ENCODE results near the gene NDUFAF7. TPM values are rescaled to one million over a fixed set of nuclear protein-coding genes. Genes with fewer than 3 reads are reported as not detected.
"Not testable (repeated sequence)": the region's sequence is repeated elsewhere in the genome, so short reads cannot be mapped to it uniquely, and the experiment has no call there.

The NDUFAF7 gene
- total RNA-seq, 1 donor, result 13.0 TPM

DNA sequence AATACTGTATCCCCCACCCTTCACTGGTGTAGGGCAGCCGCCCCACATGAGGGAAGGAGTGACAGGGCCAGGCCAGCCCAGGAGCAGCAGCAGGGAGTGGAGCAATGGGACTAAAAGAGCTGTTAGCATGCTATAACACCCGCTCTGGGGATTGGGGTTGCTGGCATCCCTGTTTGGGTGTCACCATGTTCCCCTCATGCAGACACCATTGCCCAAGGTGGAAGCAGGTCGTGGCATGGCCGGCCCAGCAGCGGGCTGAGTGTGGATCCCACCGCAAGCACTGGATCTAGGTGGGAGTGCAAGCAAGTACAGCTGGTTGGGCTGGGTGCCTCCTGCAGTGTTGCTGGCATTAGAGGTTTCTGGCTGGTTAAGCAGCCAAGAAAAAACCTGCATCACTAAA lies 39.7 kb upstream of the NDUFAF7 start:
- no peak for DNase-seq (ENCODE audit: low read depth)
- no peak for TF ChIP-seq CTCF (IDR thresholded peaks at IDR 0.05; ENCODE audit: insufficient read depth, low read depth, low read length)
- H3K4me3 ChIP-seq (ENCODE audit: low read depth, low read length), result no peak overlapping the region

DNA sequence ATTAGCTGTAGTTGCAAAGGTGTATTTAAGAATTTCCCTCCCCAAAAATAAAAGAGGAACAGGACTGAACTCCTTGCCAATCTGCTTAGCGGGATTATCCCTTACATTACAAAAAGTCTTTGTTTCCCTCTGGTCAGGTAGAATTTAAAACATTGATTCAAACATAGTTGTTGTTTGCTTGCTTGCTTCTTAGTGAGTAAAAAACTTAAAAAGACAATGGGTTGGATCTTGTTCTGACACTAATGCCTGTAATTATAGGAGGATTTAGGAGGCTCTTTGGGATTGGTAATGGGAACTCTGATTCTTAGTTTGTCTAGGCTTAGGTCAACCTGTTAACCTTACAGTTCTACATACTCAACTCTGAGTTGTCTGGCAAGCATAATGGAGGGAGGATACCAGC lies 38.9 kb upstream of the NDUFAF7 start:
- DNase-seq (ENCODE audit: low read depth), result no peak
- no peak for TF ChIP-seq CTCF (IDR thresholded peaks at IDR 0.05; ENCODE audit: insufficient read depth, low read depth, low read length)
- no peak overlapping the region for H3K4me3 ChIP-seq (ENCODE audit: low read depth, low read length)

DNA sequence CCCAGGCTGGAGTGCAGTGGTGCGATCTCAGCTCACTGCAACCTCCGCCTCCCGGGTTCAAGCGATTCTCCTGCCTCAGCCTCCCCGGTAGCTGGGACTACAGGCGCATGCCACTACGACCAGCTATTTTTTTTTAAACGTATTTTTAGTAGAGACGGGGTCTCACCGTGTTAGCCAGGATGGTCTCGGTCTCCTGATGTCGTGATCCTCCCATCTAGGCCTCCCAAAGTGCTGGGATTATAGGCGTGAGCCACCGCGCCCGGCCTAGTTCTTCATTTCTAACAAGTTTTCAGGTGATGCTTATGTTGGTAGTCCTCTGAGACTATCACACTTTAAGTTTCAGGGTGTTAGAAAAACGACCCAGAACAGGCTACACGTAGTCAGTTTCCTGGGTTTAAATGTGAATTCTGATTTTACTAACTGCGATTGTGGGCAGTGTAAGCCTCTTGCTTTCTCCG lies 35.6 kb upstream of the NDUFAF7 start:
- not testable (repeated sequence) for DNase-seq (ENCODE audit: low read depth)
- peak overlapping the region; percentile 91 for H3K4me3 ChIP-seq (ENCODE audit: low read depth, low read length)

DNA sequence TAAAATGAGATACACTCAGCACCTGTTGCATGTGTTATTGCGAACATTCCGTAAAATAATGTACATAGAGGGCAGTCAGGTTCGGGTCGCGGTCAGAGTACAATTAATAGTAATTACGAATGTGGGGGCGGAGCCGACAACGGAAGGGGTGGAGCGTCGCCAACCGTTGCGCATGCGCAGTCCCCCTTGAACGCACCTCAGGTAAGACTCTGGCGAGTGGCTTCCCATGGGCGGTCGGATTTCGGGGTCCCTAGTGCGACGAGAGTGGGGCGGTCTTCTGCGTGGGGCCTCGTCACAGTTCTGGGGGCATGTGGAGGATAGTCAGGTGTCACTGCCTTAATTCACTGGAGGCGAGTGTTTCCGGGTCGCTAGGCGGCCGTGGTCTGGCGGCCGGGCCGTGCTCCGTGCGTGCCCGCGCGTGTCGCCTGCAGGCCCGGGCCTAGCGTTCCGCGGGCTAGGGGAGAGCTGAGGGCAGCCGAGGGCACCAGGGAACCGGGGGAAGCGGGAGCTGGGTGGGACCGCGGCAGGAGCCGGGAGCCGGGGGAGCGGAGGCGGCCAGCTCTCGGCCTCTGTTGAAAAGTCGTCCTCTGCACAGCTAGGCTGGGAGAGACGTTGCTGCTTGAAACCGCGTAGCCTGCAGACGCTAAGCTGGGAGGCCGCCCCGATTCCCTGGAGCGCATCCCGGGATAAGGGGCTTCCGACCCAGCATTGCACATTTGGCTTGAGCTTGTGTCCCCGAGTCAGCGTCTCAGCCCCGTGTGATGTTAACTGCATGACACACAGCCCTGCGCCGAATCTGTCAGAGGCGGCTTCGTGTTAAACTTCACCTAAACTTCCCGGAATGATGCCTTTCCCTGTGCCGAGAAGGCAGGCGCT lies 34.9 kb upstream of the NDUFAF7 start, which contains the start of gene CEBPZOS:
CEBPZOS (plus strand) TSS at position 177 of the 876 bp plus-strand sequence. CDS start 3,209 bp downstream, outside the sequence.
- peak; percentile 84 for DNase-seq (ENCODE audit: low read depth)
- H3K4me3 ChIP-seq (ENCODE audit: low read depth, low read length), result peak within 1 kb of the TSS; percentile 91

GRCh38 chr2:37198681-37199065 lies 32.8 kb upstream of the NDUFAF7 start:
- no peak for TF ChIP-seq CTCF (IDR thresholded peaks at IDR 0.05; ENCODE audit: insufficient read depth, low read depth, low read length)
- DNase-seq (ENCODE audit: low read depth), result no peak
- H3K4me3 ChIP-seq (ENCODE audit: low read depth, low read length), result no peak overlapping the region

More for the DNA sequence above, 34.9 kb upstream of the NDUFAF7 start, which contains the start of gene CEBPZOS:
- no peak for TF ChIP-seq CTCF (IDR thresholded peaks at IDR 0.05; ENCODE audit: insufficient read depth, low read depth, low read length)

DNA sequence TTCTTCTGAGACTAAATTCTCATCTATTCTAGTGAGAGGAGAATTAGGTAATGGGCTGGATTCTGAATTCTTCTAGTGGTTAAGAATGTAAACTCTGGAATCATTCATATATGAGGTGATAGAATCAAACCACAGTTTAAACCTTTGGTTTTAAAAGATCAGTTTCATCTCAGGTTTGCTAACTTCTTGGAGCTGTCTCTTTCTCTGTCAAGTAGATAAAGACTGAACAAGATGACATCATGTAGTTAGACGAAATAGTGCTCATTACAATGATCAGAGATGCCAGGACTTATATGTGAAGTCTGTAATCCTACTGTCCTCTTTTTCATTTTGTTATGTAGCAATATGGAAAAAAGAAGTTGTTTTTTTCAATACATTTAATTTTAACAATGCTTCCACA lies 30.2 kb upstream of the NDUFAF7 start:
- TF ChIP-seq CTCF (IDR thresholded peaks at IDR 0.05; ENCODE audit: insufficient read depth, low read depth, low read length), result no peak
- DNase-seq (ENCODE audit: low read depth), result no peak
- H3K4me3 ChIP-seq (ENCODE audit: low read depth, low read length), result no peak overlapping the region

- DNase-seq (ENCODE audit: low read depth), result no peak
- TF ChIP-seq CTCF (IDR thresholded peaks at IDR 0.05; ENCODE audit: insufficient read depth, low read depth, low read length), result no peak
- H3K4me3 ChIP-seq (ENCODE audit: low read depth, low read length), result no peak overlapping the region
These were observed 29.7 kb upstream of the NDUFAF7 start for GRCh38 chr2:37201766-37202165.
